HK-2 (cell line): ENCODE data around the gene BMPER.

ENCODE experiments used
- DNase-seq: peaks from one replicate; pipeline ENCODE4 v3.0.0-alpha.2; 2018; ENCODE audit not compliant: unreplicated experiment

Gene BMPER

GRCh38 chr7:33968591-33968990 is 63.3 kb downstream of the BMPER start:
- DNase-seq = no peak

GRCh38 chr7:33970536-33970935 is 65.2 kb downstream of the BMPER start:
- no peak for DNase-seq

GRCh38 chr7:33971106-33971505 is 65.8 kb downstream of the BMPER start:
- no peak for DNase-seq

- DNase-seq = peak; percentile 24
Observed at GRCh38 chr7:33973231-33974015, 68.1 kb downstream of the BMPER start.

GRCh38 chr7:33979300-33979806 is 74.0 kb downstream of the BMPER start:
- no peak for DNase-seq

GRCh38 chr7:33979807-33980355 is 74.5 kb downstream of the BMPER start:
- DNase-seq = peak; percentile 21

- DNase-seq = no peak
Observed at GRCh38 chr7:33981226-33981625, 75.9 kb downstream of the BMPER start.

GRCh38 chr7:33981671-33982424 is 76.5 kb downstream of the BMPER start:
- no peak for DNase-seq

GRCh38 chr7:33982425-33982786 is 77.1 kb downstream of the BMPER start:
- DNase-seq = no peak

- no peak for DNase-seq
Observed at GRCh38 chr7:33986451-33986850, 81.1 kb downstream of the BMPER start.

GRCh38 chr7:33986951-33987947 is 81.9 kb downstream of the BMPER start:
- DNase-seq = peak; percentile 61

GRCh38 chr7:33996899-33997298 is 91.6 kb downstream of the BMPER start:
- DNase-seq = no peak

GRCh38 chr7:33998476-33998875 is 93.1 kb downstream of the BMPER start:
- DNase-seq = no peak

GRCh38 chr7:34011017-34011695 is 105.8 kb downstream of the BMPER start:
- no peak for DNase-seq

GRCh38 chr7:34011696-34012095 is 106.4 kb downstream of the BMPER start:
- DNase-seq = no peak

- DNase-seq = no peak
Observed at GRCh38 chr7:34013421-34013820, 108.1 kb downstream of the BMPER start.

GRCh38 chr7:34015651-34016050 is 110.3 kb downstream of the BMPER start:
- no peak for DNase-seq

GRCh38 chr7:34016876-34017275 is 111.5 kb downstream of the BMPER start:
- no peak for DNase-seq

- no peak for DNase-seq
Observed at GRCh38 chr7:34019301-34019790, 114.0 kb downstream of the BMPER start.

GRCh38 chr7:34022626-34023025 is 117.3 kb downstream of the BMPER start:
- DNase-seq = no peak

- no peak for DNase-seq
Observed at GRCh38 chr7:34025600-34025999, 120.3 kb downstream of the BMPER start.
